PC-3 (cell line): ENCODE data around the gene WDFY4. TPM values are rescaled to one million over a fixed set of nuclear protein-coding genes. Genes with fewer than 3 reads are reported as not detected.

ENCODE experiments used
- ATAC-seq: fragments of 200-7000 bp; cut with Tn5 transposase; 2 replicates; pipeline ENCODE4 v1.9.1; 2020; ENCODE audit warnings: mild to moderate bottlenecking, moderate library complexity
- BruUV-seq: library from RNA; stranded (reverse); fragments of 400-500 nt; replicated peaks from 2 replicates; lab custom pipeline; 2021; lab: Mats Ljungman, UMichigan
- CTCF ChIA-PET: fragments of 300-600 bp; sonication (Branson Sonifier 250); formaldehyde crosslinking; loops from one replicate; lab custom pipeline; 2022; ENCODE audit warnings: antibody characterized with exemption; lab: Charles Lee
- POLR2A ChIA-PET: fragments of 300-600 bp; sonication (Branson Sonifier 250); formaldehyde crosslinking; loops from one replicate; lab custom pipeline; 2022; ENCODE audit warnings: antibody characterized with exemption; ENCODE audit not compliant: unreplicated experiment; lab: Charles Lee
- DNase-seq: peaks from one replicate; pipeline ENCODE4 v3.0.0-alpha.2; 2015
- H2AFZ ChIP-seq: fragments of 300-600 bp; sonication (generic); 2 replicates; pipeline ENCODE4 v1.6.0; 2016; ENCODE audit warnings: antibody characterized with exemption, low read length
- H3F3A ChIP-seq: fragments of 300-600 bp; sonication (generic); one replicate; pipeline ENCODE4 v1.6.0; 2017; ENCODE audit warnings: antibody characterized with exemption, low read length, control low read depth, mild to moderate bottlenecking; ENCODE audit not compliant: unreplicated experiment
- H3K27ac ChIP-seq: fragments of 300-600 bp; sonication (generic); 2 replicates; pipeline ENCODE4 v1.5.1; 2016; ENCODE audit warnings: mild to moderate bottlenecking, low read length
- H3K27me3 ChIP-seq: fragments of 300-600 bp; sonication (generic); 2 replicates; pipeline ENCODE4 v1.6.1; 2016; ENCODE audit warnings: low read length, mixed read lengths
- H3K36me3 ChIP-seq: fragments of 300-600 bp; sonication (generic); 2 replicates; pipeline ENCODE4 v1.6.1; 2016; ENCODE audit warnings: low read depth, mixed run types, low read length, mixed read lengths
- H3K4me1 ChIP-seq: fragments of 300-600 bp; sonication (generic); 2 replicates; pipeline ENCODE4 v1.5.1; 2016; ENCODE audit warnings: low read length; ENCODE audit not compliant: insufficient read depth
- H3K4me2 ChIP-seq: fragments of 300-600 bp; sonication (generic); 2 replicates; pipeline ENCODE4 v1.6.0; 2016; ENCODE audit warnings: low read length
- H3K4me3 ChIP-seq: fragments of 300-600 bp; sonication (generic); 2 replicates; pipeline ENCODE4 v1.5.1; 2016; ENCODE audit warnings: mild to moderate bottlenecking, low read length, mixed read lengths
- H3K79me2 ChIP-seq: fragments of 300-600 bp; sonication (generic); 2 replicates; pipeline ENCODE4 v1.6.1; 2017; ENCODE audit warnings: low read length, mixed read lengths
- H3K9ac ChIP-seq: fragments of 300-600 bp; sonication (generic); 2 replicates; pipeline ENCODE4 v1.6.0; 2016; ENCODE audit warnings: mild to moderate bottlenecking, low read length
- H3K9me2 ChIP-seq: fragments of 300-600 bp; sonication (generic); replicated peaks from 2 replicates; pipeline ENCODE4 v1.6.1; 2016; ENCODE audit warnings: mixed run types, low read length, mixed read lengths
- H3K9me3 ChIP-seq: fragments of 300-600 bp; sonication (generic); 2 replicates; pipeline ENCODE4 v1.6.1; 2016; ENCODE audit warnings: low read length, mixed read lengths
- H4K20me1 ChIP-seq: fragments of 300-600 bp; sonication (generic); 2 replicates; pipeline ENCODE4 v1.6.1; 2016; ENCODE audit warnings: low read length, mixed read lengths
- EZH2 ChIP-seq: fragments of 300-600 bp; sonication (generic); IDR thresholded peaks from one replicate; pipeline ENCODE4 v1.6.1; 2017; ENCODE audit warnings: antibody characterized with exemption, mild to moderate bottlenecking, low read length; ENCODE audit not compliant: unreplicated experiment
- EZH2phosphoT487 ChIP-seq: fragments of 300-600 bp; sonication (generic); IDR thresholded peaks from 2 replicates; pipeline ENCODE4 v1.6.1; 2018; ENCODE audit warnings: mild to moderate bottlenecking, antibody characterized with exemption, low read length, borderline replicate concordance
- intact Hi-C: fragments of 100-400 bp; cut with micrococcal nuclease; formaldehyde crosslinking; loops from 2 replicates; pipeline ENCODE4 v1.9.0; 2023
- total RNA-seq: library from RNA; depleted of rRNA; stranded (reverse); fragments of >200 nt; gene quantifications from 2 replicates; pipeline ENCODE4 v1.2.3, GENCODE V29; 2014
- TF ChIP-seq, protein P1 (sequence below): fragments of 300-600 bp; sonication (generic); conservative IDR thresholded peaks from 2 replicates; pipeline ENCODE4 v1.5.1; 2017; ENCODE audit warnings: antibody characterized with exemption, low read depth, mild to moderate bottlenecking, low read length

WDFY4 gene
- total RNA-seq, 1 experiment from 2014 or later = not detected

DNA sequence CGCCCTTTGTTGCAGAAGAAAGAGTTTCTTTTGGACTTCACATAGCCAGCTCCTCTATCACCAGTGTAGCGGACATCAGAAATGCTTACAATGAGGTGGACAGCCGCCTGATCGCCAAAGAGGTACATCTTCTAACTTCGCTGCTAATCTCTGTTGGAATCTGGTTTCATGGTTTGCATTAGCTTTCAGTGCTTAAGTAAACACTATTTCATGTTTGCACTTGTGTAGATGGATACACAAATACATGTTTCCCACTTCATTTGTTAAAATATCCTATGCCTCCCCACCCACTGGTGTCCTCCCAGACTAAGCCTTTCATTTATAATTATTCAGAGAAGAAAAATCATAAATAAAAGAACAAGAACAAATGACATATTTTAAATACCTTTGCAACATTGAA lies 103.9 kb downstream of the WDFY4 start:
- no peak for TF ChIP-seq EZH2phosphoT487
- TF ChIP-seq EZH2 = no peak
- TF ChIP-seq, protein P1, sequence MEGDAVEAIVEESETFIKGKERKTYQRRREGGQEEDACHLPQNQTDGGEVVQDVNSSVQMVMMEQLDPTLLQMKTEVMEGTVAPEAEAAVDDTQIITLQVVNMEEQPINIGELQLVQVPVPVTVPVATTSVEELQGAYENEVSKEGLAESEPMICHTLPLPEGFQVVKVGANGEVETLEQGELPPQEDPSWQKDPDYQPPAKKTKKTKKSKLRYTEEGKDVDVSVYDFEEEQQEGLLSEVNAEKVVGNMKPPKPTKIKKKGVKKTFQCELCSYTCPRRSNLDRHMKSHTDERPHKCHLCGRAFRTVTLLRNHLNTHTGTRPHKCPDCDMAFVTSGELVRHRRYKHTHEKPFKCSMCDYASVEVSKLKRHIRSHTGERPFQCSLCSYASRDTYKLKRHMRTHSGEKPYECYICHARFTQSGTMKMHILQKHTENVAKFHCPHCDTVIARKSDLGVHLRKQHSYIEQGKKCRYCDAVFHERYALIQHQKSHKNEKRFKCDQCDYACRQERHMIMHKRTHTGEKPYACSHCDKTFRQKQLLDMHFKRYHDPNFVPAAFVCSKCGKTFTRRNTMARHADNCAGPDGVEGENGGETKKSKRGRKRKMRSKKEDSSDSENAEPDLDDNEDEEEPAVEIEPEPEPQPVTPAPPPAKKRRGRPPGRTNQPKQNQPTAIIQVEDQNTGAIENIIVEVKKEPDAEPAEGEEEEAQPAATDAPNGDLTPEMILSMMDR = no peak
- Histone ChIP-seq H3K9ac (no peak overlapping the region), H3F3A (no peaks in the 10 kb centered on the region), H3K4me2 (no peak overlapping the region), H3K9me3 (peaks cover 7% of the 10 kb centered on the region), H3K36me3 (no peaks in the 10 kb centered on the region), H2AFZ (no peak overlapping the region), H3K27me3 (peaks cover 55% of the 10 kb centered on the region), H3K79me2 (no peaks in the 10 kb centered on the region), H3K4me1 (no peaks in the 10 kb centered on the region), H3K9me2 (no peaks in the 10 kb centered on the region), H3K27ac (no peak overlapping the region), H4K20me1 (no peaks in the 10 kb centered on the region), H3K4me3 (no peak overlapping the region)
- ChIA-PET CTCF (no interaction called here), POLR2A (no interaction called here)
- no TSS peak for BruUV-seq
- intact Hi-C loops = no loop called here
- no peak for DNase-seq
- ATAC-seq = no peak

DNA sequence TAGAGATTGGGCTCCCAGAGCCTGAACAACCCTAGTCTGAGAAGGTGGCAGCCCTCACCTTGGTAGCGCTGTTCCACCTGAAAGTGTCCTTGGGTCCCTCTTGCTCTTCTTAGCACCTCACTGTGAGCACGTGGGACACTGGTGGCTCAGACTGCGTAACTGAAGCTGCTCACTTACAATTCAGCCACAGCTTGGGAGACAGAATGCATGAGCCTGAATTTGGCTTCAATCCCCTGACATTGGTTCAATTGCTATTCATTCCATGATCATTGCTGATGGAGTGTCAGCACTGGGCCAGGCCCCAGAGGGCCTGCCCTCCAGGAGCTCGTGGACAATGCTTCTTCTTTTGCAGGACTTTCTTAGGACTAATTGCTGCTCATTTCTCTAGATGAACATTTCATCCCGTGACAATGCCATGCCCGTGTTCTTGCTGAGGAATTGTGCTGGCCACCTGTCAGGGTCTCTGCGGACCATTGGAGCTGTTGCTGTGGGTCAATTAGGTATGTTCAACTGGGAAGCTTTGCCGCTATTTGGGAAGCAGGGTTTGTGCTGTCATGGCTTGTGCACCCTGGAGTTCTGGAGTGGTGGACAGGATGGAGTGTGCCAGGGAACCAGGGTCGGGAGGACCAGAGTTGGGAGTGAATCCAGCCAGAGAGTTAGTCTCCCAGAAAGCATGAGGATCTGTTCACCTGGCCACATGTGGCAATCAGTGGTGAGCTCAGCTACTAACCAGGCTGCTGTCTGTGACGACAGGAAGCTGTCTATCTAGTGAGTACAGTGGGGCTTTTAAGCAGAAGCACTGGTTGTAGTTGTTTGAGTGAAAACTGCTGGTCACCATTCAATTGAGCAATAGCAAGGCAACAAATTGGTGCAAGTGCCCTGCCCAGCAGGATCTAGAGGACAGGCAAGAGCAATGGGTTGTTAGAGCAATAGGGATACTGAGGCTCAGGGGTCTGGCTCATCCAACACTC lies 105.1 kb downstream of the WDFY4 start:
- ATAC-seq = no peak

More for the DNA sequence above, 105.1 kb downstream of the WDFY4 start:
- Histone ChIP-seq H3K27ac (no peak overlapping the region), H3K4me1 (no peaks in the 10 kb centered on the region), H3F3A (no peaks in the 10 kb centered on the region), H3K4me3 (no peak overlapping the region), H3K9me3 (peaks cover 7% of the 10 kb centered on the region), H3K9ac (no peak overlapping the region), H2AFZ (no peak overlapping the region), H4K20me1 (no peaks in the 10 kb centered on the region), H3K27me3 (peaks cover 67% of the 10 kb centered on the region), H3K9me2 (no peaks in the 10 kb centered on the region), H3K79me2 (no peaks in the 10 kb centered on the region), H3K4me2 (no peak overlapping the region), H3K36me3 (no peaks in the 10 kb centered on the region)
- CTCF ChIA-PET = no interaction called here
- BruUV-seq = no TSS peak
- intact Hi-C loops = no loop called here
- TF ChIP-seq EZH2 (no peak), EZH2phosphoT487 (no peak)
- TF ChIP-seq, protein P1 = no peak
- POLR2A ChIA-PET = no interaction called here
- no peak for DNase-seq
